Measurements from ENCODE around the gene JAG1.

Gene JAG1

GRCh38 chr20:10701607-10702006, 27.8 kb upstream of the JAG1 start:
- intact Hi-C loops (cut with DNase I) = no loop called here
- DNase-seq = no peak

DNA sequence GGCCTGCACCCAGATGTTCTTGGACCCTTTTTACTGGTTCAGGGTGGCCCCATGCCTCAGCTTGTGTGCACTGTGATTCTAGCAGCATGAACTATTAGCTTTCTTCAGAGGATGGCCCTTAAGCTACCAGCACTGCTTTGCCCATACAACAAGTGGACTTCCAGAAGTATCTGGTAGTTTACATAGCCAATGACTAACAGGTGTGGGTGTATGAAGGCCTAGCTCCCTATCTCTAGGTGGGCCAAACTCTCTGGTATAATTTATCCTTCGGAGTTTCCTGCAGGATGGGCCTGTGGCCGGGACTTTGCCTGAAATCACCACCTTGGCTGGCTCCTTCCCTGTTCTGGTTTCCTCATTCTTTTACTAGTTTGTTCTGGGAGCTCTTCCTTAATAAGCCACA, 26.1 kb upstream of the JAG1 start:
- no peak for DNase-seq
- intact Hi-C loops (cut with DNase I) = no loop called here

- no peak for DNase-seq
- intact Hi-C loops (cut with DNase I) = no loop called here
These were observed 25.7 kb upstream of the JAG1 start for GRCh38 chr20:10699489-10699888.

GRCh38 chr20:10696650-10697049, 22.9 kb upstream of the JAG1 start:
- intact Hi-C loops (cut with DNase I) = no loop called here
- no peak for DNase-seq

GRCh38 chr20:10689385-10689784, 15.6 kb upstream of the JAG1 start:
- intact Hi-C loops (cut with DNase I) = no loop called here
- DNase-seq = no peak

- DNase-seq = no peak
- intact Hi-C loops (cut with DNase I) = no loop called here
These were observed 14.1 kb upstream of the JAG1 start for GRCh38 chr20:10687895-10688294.

DNA sequence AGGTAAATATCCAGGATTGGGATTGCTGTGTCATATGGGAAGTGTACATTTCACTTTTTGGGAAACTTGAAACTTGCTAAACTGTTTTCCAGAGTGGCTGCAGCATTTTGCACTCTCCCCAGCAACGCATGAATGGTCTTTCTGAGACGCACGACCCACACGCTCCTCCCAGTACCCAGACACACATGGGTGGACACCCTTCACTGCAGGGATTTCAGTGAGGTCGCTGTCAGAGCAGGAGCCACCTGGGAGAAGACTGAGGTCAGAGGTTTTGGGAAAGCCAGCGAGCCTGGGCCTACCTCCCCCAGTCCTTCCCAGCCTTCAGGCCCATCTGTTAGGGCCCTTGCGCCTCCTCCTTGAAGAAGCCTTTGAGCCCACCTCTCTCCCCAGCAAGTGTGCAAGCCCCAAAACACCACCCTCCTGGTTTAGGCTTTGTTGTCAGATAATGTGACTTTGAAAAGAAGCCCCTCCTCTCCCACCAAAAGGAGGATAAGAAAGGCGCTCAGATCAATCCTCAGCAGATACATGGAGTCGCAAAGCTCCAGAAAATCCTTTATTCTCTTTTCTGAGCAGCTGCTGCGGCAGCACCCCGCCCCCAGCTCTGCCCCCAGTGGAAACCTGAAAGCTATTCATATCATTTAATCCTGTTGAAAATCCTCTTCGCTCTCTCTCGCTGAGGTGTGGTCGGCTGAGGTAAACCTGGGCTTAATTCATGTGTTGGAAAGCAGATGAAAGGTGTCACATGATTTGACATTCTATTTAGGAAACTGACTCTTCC, 12.7 kb upstream of the JAG1 start:
- intact Hi-C loops (cut with DNase I) = no loop called here

GRCh38 chr20:10683537-10683936, 9.7 kb upstream of the JAG1 start:
- intact Hi-C loops (cut with DNase I) = no loop called here
- DNase-seq = no peak

More for the DNA sequence above, 12.7 kb upstream of the JAG1 start:
- no peak for DNase-seq

- intact Hi-C loops (cut with DNase I) = no loop called here
- no peak for DNase-seq
These were observed 9.1 kb upstream of the JAG1 start for GRCh38 chr20:10682939-10683338.

- intact Hi-C loops (cut with DNase I) = no loop called here
- no peak for DNase-seq
These were observed 7.7 kb upstream of the JAG1 start for GRCh38 chr20:10681494-10681893.

DNA sequence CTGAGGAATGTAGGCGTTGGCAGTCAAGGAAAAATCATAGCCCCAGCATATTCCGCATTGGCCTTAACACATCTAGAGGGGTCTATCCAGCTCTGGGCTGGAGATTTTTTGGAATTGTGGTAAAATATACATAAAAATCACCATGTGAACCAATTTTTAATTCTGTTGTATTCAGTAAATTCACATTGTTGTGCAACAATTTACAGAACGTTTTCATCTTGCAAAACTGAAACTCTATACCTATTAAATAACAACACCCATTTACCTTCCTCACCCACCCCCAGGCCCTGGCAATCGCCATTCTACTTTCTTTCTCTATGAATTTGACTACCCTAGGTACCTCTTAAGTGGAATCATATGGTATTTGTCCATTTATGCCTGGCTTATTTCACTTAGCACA, 6.8 kb upstream of the JAG1 start:
- DNase-seq = no peak
- intact Hi-C loops (cut with DNase I) = no loop called here

GRCh38 chr20:10679269-10679668, 5.5 kb upstream of the JAG1 start:
- intact Hi-C loops (cut with DNase I) = loop anchor here (10.0 kb wide), 1 partner anchor 866 kb away; no protein-coding TSS in a partner anchor
- no peak for DNase-seq

DNA sequence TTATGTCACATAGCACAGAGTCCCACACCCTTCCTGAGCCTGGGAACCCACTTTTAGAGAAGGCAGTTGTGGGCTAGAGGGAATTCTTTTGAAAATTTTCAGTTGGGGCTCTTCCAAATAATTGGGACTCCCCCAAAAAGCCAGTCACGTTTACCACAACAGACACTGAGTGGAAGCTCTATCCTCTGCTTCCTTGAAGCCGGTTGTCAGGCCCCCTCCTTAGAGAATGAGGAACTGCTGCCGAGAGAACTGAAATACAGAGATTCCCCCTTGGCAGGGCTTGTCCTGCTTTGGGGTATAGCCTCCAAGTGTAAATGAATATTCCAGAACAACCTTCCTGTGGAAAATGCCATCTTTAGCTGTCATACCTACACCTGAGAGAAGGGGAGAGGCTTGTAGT, 2.7 kb upstream of the JAG1 start:
- intact Hi-C loops (cut with DNase I) = loop anchor here (10.0 kb wide), 1 partner anchor 868 kb away; no protein-coding TSS in a partner anchor

GRCh38 chr20:10675450-10675848, 1.6 kb upstream of the JAG1 start:
- intact Hi-C loops (cut with DNase I) = loop anchor here (10.0 kb wide), 1 partner anchor 869 kb away; no protein-coding TSS in a partner anchor
- DNase-seq = no peak

More for the DNA sequence above, 2.7 kb upstream of the JAG1 start:
- no peak for DNase-seq

GRCh38 chr20:10674684-10675449, 1.1 kb upstream of the JAG1 start:
- peak in 9 of 10 donors; percentile 53 to 93 (median 65) for DNase-seq
- intact Hi-C loops (cut with DNase I) = loop anchor here (10.0 kb wide), 1 partner anchor 870 kb away; no protein-coding TSS in a partner anchor

DNA sequence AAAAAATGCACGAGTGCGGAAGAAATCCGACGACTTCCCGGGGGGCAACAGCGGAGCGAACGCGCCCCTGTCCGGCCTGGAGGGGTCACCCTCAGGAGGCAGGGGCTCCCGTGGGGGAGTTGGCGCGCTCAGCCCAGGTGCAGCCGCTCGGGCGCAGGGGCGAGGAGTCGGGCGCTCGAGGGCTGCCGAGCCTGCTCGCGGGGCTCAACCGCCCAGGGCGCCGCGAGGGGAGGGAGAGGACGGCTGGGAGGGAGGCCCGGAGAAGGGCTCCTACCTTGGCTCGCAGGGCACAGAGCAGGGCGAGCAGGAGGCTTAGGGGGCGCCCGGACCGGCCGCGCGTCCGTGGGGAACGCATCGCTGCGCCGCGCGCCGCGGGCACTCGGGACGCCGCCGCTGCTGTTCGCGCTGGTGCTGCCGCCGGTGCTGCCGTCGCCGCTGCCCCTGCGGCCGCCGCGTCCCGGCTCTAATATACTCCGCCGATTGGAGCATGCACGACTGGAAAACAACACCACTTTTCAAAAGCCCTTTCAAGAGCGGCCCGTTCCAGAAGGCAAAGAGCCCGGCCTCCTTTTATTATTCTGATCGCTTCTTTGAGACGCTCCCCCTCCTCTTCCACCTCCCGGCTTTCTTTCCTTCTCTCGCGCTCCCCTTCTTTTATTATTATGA, 490 bp downstream of the JAG1 start:
- intact Hi-C loops (cut with DNase I) = loop anchor here (2.0 to 10.0 kb wide), 2 partner anchors 239 to 871 kb away; partner anchors contain the start of genes MKKS and SLX4IP
- DNase-seq = peak in 7 of 10 donors; percentile 24 to 91 (median 41)

DNA sequence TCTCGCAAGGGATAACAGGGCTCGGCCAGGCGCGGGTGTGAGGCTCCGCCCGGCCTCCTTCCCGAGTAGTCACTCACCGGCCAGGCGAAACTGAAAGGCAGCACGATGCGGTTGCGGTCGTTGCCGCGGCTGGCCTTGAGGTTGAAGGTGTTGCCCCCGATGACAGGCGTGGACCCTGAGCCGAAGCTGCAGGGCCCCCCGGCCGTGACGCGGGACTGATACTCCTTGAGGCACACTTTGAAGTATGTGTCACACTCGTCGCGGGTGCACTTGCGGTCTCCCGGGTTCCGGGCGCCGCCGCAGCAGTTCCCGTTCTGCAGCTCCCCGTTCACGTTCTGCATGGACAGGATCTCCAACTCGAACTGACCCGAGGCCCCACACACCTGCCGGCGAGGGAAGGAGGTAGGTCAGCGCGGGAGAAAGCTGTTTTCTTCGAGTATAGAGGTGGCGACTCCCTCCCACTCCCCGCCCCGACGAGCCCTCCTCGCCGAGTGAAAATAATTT, 1.1 kb downstream of the JAG1 start:
- intact Hi-C loops (cut with DNase I) = loop anchor here (2.0 to 10.0 kb wide), 2 partner anchors 238 to 872 kb away; partner anchors contain the start of genes MKKS and SLX4IP
- peak in 8 of 10 donors; percentile 33 to 89 (median 44) for DNase-seq

- intact Hi-C loops (cut with DNase I) = loop anchor here (1.0 to 10.0 kb wide), 3 partner anchors 237 to 873 kb away; partner anchors contain the start of genes MKKS and SLX4IP
- DNase-seq = peak in 4 of 10 donors; percentile 27 to 88 (median 78)
These were observed 1.7 kb downstream of the JAG1 start for GRCh38 chr20:10671919-10672623.

GRCh38 chr20:10671221-10671918, 2.4 kb downstream of the JAG1 start:
- DNase-seq = peak in 8 of 10 donors; percentile 55 to 93 (median 62)
- intact Hi-C loops (cut with DNase I) = loop anchor here (1.0 to 10.0 kb wide), 2 partner anchors 603 to 873 kb away; no protein-coding TSS in a partner anchor
